ENCODE measurements around the gene TRPM5.

TRPM5 gene

GRCh38 chr11:2452321-2453012 lies 8.2 kb upstream of the TRPM5 start:
- DNase-seq, result no peak

- DNase-seq, result no peak
These were observed 7.6 kb upstream of the TRPM5 start for GRCh38 chr11:2451916-2452315.

- no peak for DNase-seq
These were observed 7.0 kb upstream of the TRPM5 start for GRCh38 chr11:2451336-2451735.

GRCh38 chr11:2450321-2451041 lies 6.2 kb upstream of the TRPM5 start:
- DNase-seq, result no peak

- DNase-seq, result no peak
These were observed 5.4 kb upstream of the TRPM5 start for GRCh38 chr11:2449548-2450320.

GRCh38 chr11:2448661-2449547 lies 4.6 kb upstream of the TRPM5 start:
- DNase-seq, result no peak

GRCh38 chr11:2447951-2448650 lies 3.8 kb upstream of the TRPM5 start:
- DNase-seq, result no peak

GRCh38 chr11:2447253-2447950 lies 3.1 kb upstream of the TRPM5 start:
- no peak for DNase-seq

GRCh38 chr11:2446590-2447252 lies 2.4 kb upstream of the TRPM5 start:
- no peak for DNase-seq

GRCh38 chr11:2445746-2446551 lies 1.6 kb upstream of the TRPM5 start:
- no peak for DNase-seq

GRCh38 chr11:2444821-2445745 lies 769 bp upstream of the TRPM5 start, which contains the start of gene KCNQ1:
Gene KCNQ1 (plus strand): TSS chr11:2445008. CDS start chr11:2445099, 91 bp downstream.
- DNase-seq, result no peak

- DNase-seq, result no peak
These were observed 908 bp downstream of the TRPM5 start for GRCh38 chr11:2443406-2443805.

GRCh38 chr11:2442589-2442988 lies 1.7 kb downstream of the TRPM5 start:
- no peak for DNase-seq

- no peak for DNase-seq
These were observed 3.1 kb downstream of the TRPM5 start for GRCh38 chr11:2441171-2441570.

- no peak for DNase-seq
These were observed 3.7 kb downstream of the TRPM5 start for GRCh38 chr11:2440646-2441045.

- DNase-seq, result no peak
These were observed 4.5 kb downstream of the TRPM5 start for GRCh38 chr11:2439820-2440219.

- DNase-seq, result no peak
These were observed 6.8 kb downstream of the TRPM5 start for GRCh38 chr11:2437516-2437915.

- no peak for DNase-seq
These were observed 7.7 kb downstream of the TRPM5 start for GRCh38 chr11:2436521-2437031.
